Putamen (tissue), 1 donor: ENCODE measurements around the gene TAF4.
"Not testable (repeated sequence)": the region's sequence is repeated elsewhere in the genome, so short reads cannot be mapped to it uniquely, and the experiment has no call there.

ENCODE experiments used
- DNase-seq: peaks from one replicate; pipeline ENCODE4 v3.0.0-alpha.2; 2016; ENCODE audit warnings: low spot score

Gene TAF4

GRCh38 chr20:62073323-62073722, 7.6 kb upstream of the TAF4 start:
- no peak for DNase-seq

- DNase-seq = not testable (repeated sequence)
Observed at GRCh38 chr20:62071669-62072430, 6.2 kb upstream of the TAF4 start.

- DNase-seq = no peak
Observed at GRCh38 chr20:62069741-62070216, 4.1 kb upstream of the TAF4 start.

- DNase-seq = no peak
Observed at GRCh38 chr20:62068997-62069396, 3.3 kb upstream of the TAF4 start.

- DNase-seq = no peak
Observed at GRCh38 chr20:62067547-62068260, 2.0 kb upstream of the TAF4 start.

GRCh38 chr20:62066983-62067433, 1.3 kb upstream of the TAF4 start:
- no peak for DNase-seq

GRCh38 chr20:62066339-62066982, 780 bp upstream of the TAF4 start:
- peak; percentile 47 for DNase-seq

GRCh38 chr20:62064770-62065673, 659 bp downstream of the TAF4 start:
- no peak for DNase-seq

GRCh38 chr20:62063981-62064769, 1.5 kb downstream of the TAF4 start:
- no peak for DNase-seq

GRCh38 chr20:62063315-62063980, 2.2 kb downstream of the TAF4 start:
- peak; percentile 47 for DNase-seq

GRCh38 chr20:62062661-62063314, 2.9 kb downstream of the TAF4 start:
- no peak for DNase-seq

- DNase-seq = peak; percentile 13
Observed at GRCh38 chr20:62061851-62062423, 3.7 kb downstream of the TAF4 start.

GRCh38 chr20:62060631-62061541, 4.8 kb downstream of the TAF4 start:
- no peak for DNase-seq

- no peak for DNase-seq
Observed at GRCh38 chr20:62059920-62060630, 5.6 kb downstream of the TAF4 start.

- no peak for DNase-seq
Observed at GRCh38 chr20:62059401-62059800, 6.3 kb downstream of the TAF4 start.

- no peak for DNase-seq
Observed at GRCh38 chr20:62058941-62059340, 6.7 kb downstream of the TAF4 start.

GRCh38 chr20:62056975-62057374, 8.7 kb downstream of the TAF4 start:
- DNase-seq = no peak

- no peak for DNase-seq
Observed at GRCh38 chr20:62056377-62056776, 9.3 kb downstream of the TAF4 start.
